ENCODE data around the gene SNCA.

DNA sequence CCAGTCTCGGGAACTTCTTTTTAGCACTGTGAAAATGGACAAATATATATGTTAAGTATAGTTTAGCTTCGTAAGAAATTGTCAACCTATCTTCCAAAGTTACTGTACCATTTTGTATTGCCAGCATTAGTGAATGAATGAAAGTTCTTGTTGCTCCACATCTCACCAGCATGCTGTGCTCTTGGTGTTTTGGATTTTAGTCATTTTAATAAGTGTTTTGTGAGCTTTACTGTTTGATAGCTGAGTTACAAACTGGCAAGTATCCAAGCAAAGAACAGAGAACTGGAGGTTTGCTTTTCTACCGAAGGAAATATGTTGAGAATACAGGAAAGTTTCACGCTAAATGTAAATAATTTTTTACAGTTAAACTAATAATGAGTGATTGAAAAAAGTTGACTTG, 33.0 kb downstream of the SNCA start:
- TF ChIP-seq TCF4 (CRISPR knock-in tag; IDR thresholded peaks at IDR 0.05; ENCODE audit: borderline replicate concordance), result no peak
- no peak for TF ChIP-seq ZNF70 (CRISPR knock-in tag; IDR thresholded peaks at IDR 0.05)
- no peak for TF ChIP-seq ZC3H10 (CRISPR knock-in tag; IDR thresholded peaks at IDR 0.05)
- TF ChIP-seq ZFP3 (CRISPR knock-in tag; IDR thresholded peaks at IDR 0.05), result no peak
- TF ChIP-seq, protein P1, sequence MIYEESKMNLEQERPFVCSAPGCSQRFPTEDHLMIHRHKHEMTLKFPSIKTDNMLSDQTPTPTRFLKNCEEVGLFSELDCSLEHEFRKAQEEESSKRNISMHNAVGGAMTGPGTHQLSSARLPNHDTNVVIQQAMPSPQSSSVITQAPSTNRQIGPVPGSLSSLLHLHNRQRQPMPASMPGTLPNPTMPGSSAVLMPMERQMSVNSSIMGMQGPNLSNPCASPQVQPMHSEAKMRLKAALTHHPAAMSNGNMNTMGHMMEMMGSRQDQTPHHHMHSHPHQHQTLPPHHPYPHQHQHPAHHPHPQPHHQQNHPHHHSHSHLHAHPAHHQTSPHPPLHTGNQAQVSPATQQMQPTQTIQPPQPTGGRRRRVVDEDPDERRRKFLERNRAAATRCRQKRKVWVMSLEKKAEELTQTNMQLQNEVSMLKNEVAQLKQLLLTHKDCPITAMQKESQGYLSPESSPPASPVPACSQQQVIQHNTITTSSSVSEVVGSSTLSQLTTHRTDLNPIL (CRISPR knock-in tag; IDR thresholded peaks at IDR 0.05; ENCODE audit: low read depth), result no peak
- TF ChIP-seq SNAI2 (CRISPR knock-in tag; IDR thresholded peaks at IDR 0.05), result no peak
- TF ChIP-seq PPARA (CRISPR knock-in tag; IDR thresholded peaks at IDR 0.05; ENCODE audit: borderline replicate concordance), result no peak

All from SK-N-SH treated with all-trans-retinoic acid at 6 μM for 48 hours (cell line).